K562 (cell line): ENCODE measurements around the gene E2F1. TPM values are rescaled to one million over a fixed set of nuclear protein-coding genes. Genes with fewer than 3 reads are reported as not detected.

Experiments
- ATF1 ChIP-seq, 2 experiments: fragments of 450-650 bp in 1 of 2; IDR thresholded peaks; 2 replicates each; pipeline ENCODE4 v1.6.1; 2016; ENCODE audit warnings: missing compliant biosample characterization in 1 of 2, missing genetic modification characterization in 1 of 2
- ATF7 ChIP-seq: fragments of 450-650 bp; IDR thresholded peaks from 2 replicates; pipeline ENCODE4 v1.7.1; 2014; ENCODE audit warnings: mild to moderate bottlenecking, moderate library complexity
- DIDO1 ChIP-seq: fragments of 450-650 bp; IDR thresholded peaks from 2 replicates; pipeline ENCODE4 v1.6.1; 2016; ENCODE audit warnings: low read depth, missing biosample characterization, missing genetic modification characterization
- E2F8 ChIP-seq: fragments of 450-650 bp; IDR thresholded peaks from 2 replicates; pipeline ENCODE4 v1.7.1; 2018; ENCODE audit warnings: mild to moderate bottlenecking, low read depth; ENCODE audit not compliant: partially characterized antibody
- EHMT2 ChIP-seq: fragments of 450-650 bp; IDR thresholded peaks from 2 replicates; pipeline ENCODE4 v1.6.1; 2018; ENCODE audit warnings: antibody characterized with exemption
- FOXK1 ChIP-seq: sonication (generic); formaldehyde crosslinking; IDR thresholded peaks from 2 replicates; pipeline ENCODE4 v1.8.0; 2022; ENCODE audit warnings: missing genetic modification reagents, mild to moderate bottlenecking, borderline replicate concordance
- HDAC1 ChIP-seq, 2 experiments: fragments of 450-650 bp; IDR thresholded peaks; 2 replicates each; pipeline ENCODE4 v1.6.1; 2016 to 2017; ENCODE audit warnings: inconsistent platforms in 1 of 2, mild to moderate bottlenecking in 1 of 2, moderate library complexity in 1 of 2
- KDM1A ChIP-seq, 2 experiments: fragments of 450-650 bp; IDR thresholded peaks; 2 replicates each; pipeline ENCODE4 v1.6.1; 2016; ENCODE audit warnings: mild to moderate bottlenecking in 2 of 2
- MLLT1 ChIP-seq, 2 experiments: fragments of 450-650 bp; IDR thresholded peaks; 2 replicates each; pipeline ENCODE4 v1.6.1; 2016
- PPARD ChIP-seq: fragments of 250-450 bp; sonication (Bioruptor Pico); IDR thresholded peaks from 2 replicates; pipeline ENCODE4 v1.8.0; 2022; ENCODE audit warnings: inconsistent platforms, mild to moderate bottlenecking, moderate library complexity
- SP1 ChIP-seq: sonication (generic); formaldehyde crosslinking; IDR thresholded peaks from 2 replicates; pipeline ENCODE4 v1.8.1; 2022; ENCODE audit warnings: mild to moderate bottlenecking, missing genetic modification reagents
- U2AF1 ChIP-seq: fragments of 200-400 bp; formaldehyde crosslinking; optimal IDR thresholded peaks from 2 replicates; pipeline ENCODE3; 2017; ENCODE audit warnings: mild to moderate bottlenecking, low read depth, low read length, moderate library complexity
- ZBTB40 ChIP-seq, 2 experiments: fragments of 450-650 bp in 1 of 2; sonication (generic) in 1 of 2; formaldehyde crosslinking in 1 of 2; IDR thresholded peaks; 2 replicates each; pipeline versions ENCODE4 v1.7.1 to v1.9.0; 2016 to 2022; ENCODE audit warnings: inconsistent platforms in 1 of 2, mild to moderate bottlenecking in 1 of 2, missing genetic modification reagents in 1 of 2
- ZNF76 ChIP-seq: fragments of 250-450 bp; sonication (Bioruptor Pico); IDR thresholded peaks from 2 replicates; pipeline ENCODE4 v1.4.0; 2020; ENCODE audit warnings: mild to moderate bottlenecking, moderate library complexity, borderline replicate concordance
- polyA plus RNA-seq, 8 experiments: library from polyadenylated mRNA; depleted of rRNA in 4 of 8; stranded (reverse) in 5 of 8; unstranded in 3 of 8; fragments of >200 nt; fragmentation: Nextera tagmentation in 2 of 8; fragmentation: Illumina TruSeq in 1 of 8; extraction: Ambion mirVana in 2 of 8; extraction: Trizol in 1 of 8; gene quantifications; 2 replicates each; pipeline versions ENCODE4 v1.2.1 to v1.2.3, GENCODE V29; 2011 to 2014; ENCODE audit warnings: inconsistent platforms in 1 of 8, missing spikeins in 1 of 8
- total RNA-seq, 7 experiments: library from RNA; depleted of rRNA in 6 of 7; stranded (reverse); fragments of >200 nt in 6 of 7; fragmentation: Illumina TruSeq in 2 of 7; extraction: Trizol in 2 of 7; gene quantifications; 2 replicates each; pipeline versions ENCODE4 v1.2.1 to v1.2.3, GENCODE V29; 2011 to 2021; ENCODE audit warnings: low replicate concordance in 1 of 7

E2F1 gene
- total and polyA plus RNA-seq, 9 of the 15 experiments (the other 6 are each of a cell fraction or from before 2014, with no cell fraction given), result 0.14 to 30.6 (median 13.1) TPM

GRCh38 chr20:33709905-33710541, 23.8 kb upstream of the E2F1 start (continued):
- TF ChIP-seq MLLT1 (IDR thresholded peaks at IDR 0.05) (peak in 1 of 2 experiments; percentile 25; a peak in 1 of 4 replicates), SP1 (CRISPR knock-in tag) (0 out of 2 replicates have a peak, but pooled peaks have one; percentile 35), ATF1 (CRISPR knock-in tag; IDR thresholded peaks at IDR 0.05) (no peak), ATF1 (tag; IDR thresholded peaks at IDR 0.05) (no peak), PPARD (CRISPR knock-in tag) (no peak), ZBTB40 (IDR thresholded peaks at IDR 0.05) (0 out of 2 replicates have a peak, but pooled peaks have one; percentile 11), ZBTB40 (CRISPR knock-in tag; IDR thresholded peaks at IDR 0.05) (no peak), U2AF1 (no peak), FOXK1 (CRISPR knock-in tag) (no peak), HDAC1 (IDR thresholded peaks at IDR 0.05) (peak in 1 of 2 experiments; percentile 83; a peak in 1 of 4 replicates), DIDO1 (0 out of 2 replicates have a peak, but pooled peaks have one; percentile 16), E2F8 (peak; percentile 37), EHMT2 (peak; percentile 17; the same call in 1 of the 2 replicates), ZNF76 (CRISPR knock-in tag) (no peak), KDM1A (IDR thresholded peaks at IDR 0.05) (no peak), ATF7 (no peak)
